Neural cell (in vitro differentiated cells): Measurements from ENCODE around the gene HTR7. TPM values are rescaled to one million over a fixed set of nuclear protein-coding genes. Genes with fewer than 3 reads are reported as not detected.

Experiments
- H2AFZ ChIP-seq: fragments of 200-600, 300-800 bp; sonication (generic), shearing (Covaris generic); 2 replicates; pipeline ENCODE4 v1.6.0; 2014; ENCODE audit warnings: low read depth, mild to moderate bottlenecking, antibody characterized with exemption, low read length, moderate library complexity
- H3F3A ChIP-seq: fragments of 200-600 bp; shearing (Covaris generic); 2 replicates; pipeline ENCODE4 v1.6.1; 2016; ENCODE audit warnings: mild to moderate bottlenecking, moderate library complexity, mixed read lengths, antibody characterized with exemption, low read length; ENCODE audit not compliant: insufficient read depth, poor library complexity, severe bottlenecking
- H3K27ac ChIP-seq: fragments of 200-600, 300-800 bp; sonication (generic), shearing (Covaris generic); 2 replicates; pipeline ENCODE4 v1.5.1; 2014; ENCODE audit warnings: mild to moderate bottlenecking, low read length, moderate library complexity
- H3K27me3 ChIP-seq: fragments of 300-800, 200-600 bp; sonication (generic), shearing (Covaris generic); 2 replicates; pipeline ENCODE4 v1.6.0; 2014; ENCODE audit warnings: mild to moderate bottlenecking, low read depth, low read length, moderate library complexity; ENCODE audit not compliant: insufficient read depth
- H3K36me3 ChIP-seq: fragments of 300-800, 200-600 bp; sonication (generic), shearing (Covaris generic); 2 replicates; pipeline ENCODE4 v1.5.1; 2014; ENCODE audit warnings: mild to moderate bottlenecking, antibody characterized with exemption, low read length, moderate library complexity; ENCODE audit not compliant: insufficient read depth
- H3K4me2 ChIP-seq: fragments of 300-800, 200-600 bp; sonication (generic), shearing (Covaris generic); 2 replicates; pipeline ENCODE4 v1.6.0; 2014; ENCODE audit warnings: mild to moderate bottlenecking, low read length
- H3K4me3 ChIP-seq: fragments of 300-800, 200-600 bp; sonication (generic), shearing (Covaris generic); 2 replicates; pipeline ENCODE4 v1.5.1; 2014; ENCODE audit warnings: mild to moderate bottlenecking, low read length, moderate library complexity
- H3K79me2 ChIP-seq: fragments of 200-600 bp; shearing (Covaris generic); replicated peaks from 2 replicates; pipeline ENCODE4 v1.6.0; 2014; ENCODE audit warnings: mild to moderate bottlenecking, low read length, moderate library complexity; ENCODE audit not compliant: insufficient read depth
- H3K9ac ChIP-seq: fragments of 300-800, 200-600 bp; sonication (generic), shearing (Covaris generic); 2 replicates; pipeline ENCODE4 v1.6.1; 2016; ENCODE audit warnings: mild to moderate bottlenecking, low read length, mixed read lengths
- H3K9me2 ChIP-seq: fragments of 200-600 bp; shearing (Covaris generic); 2 replicates; pipeline ENCODE4 v1.6.1; 2016; ENCODE audit warnings: mild to moderate bottlenecking, low read length, mixed read lengths; ENCODE audit not compliant: insufficient read depth
- H3K9me3 ChIP-seq: fragments of 200-600, 300-800 bp; sonication (generic), shearing (Covaris generic); 2 replicates; pipeline ENCODE4 v1.6.1; 2016; ENCODE audit warnings: mild to moderate bottlenecking, mixed run types, low read length, moderate library complexity, mixed read lengths
- H4K20me1 ChIP-seq: fragments of 200-600 bp; shearing (Covaris generic); 2 replicates; pipeline ENCODE4 v1.6.1; 2016; ENCODE audit warnings: mild to moderate bottlenecking, mixed run types; ENCODE audit not compliant: insufficient read depth
- CTCF ChIP-seq: fragments of 450-650 bp; IDR thresholded peaks from 2 replicates; pipeline ENCODE4 v1.5.1; 2014; ENCODE audit warnings: antibody characterized with exemption, mild to moderate bottlenecking, moderate library complexity; ENCODE audit not compliant: poor library complexity, severe bottlenecking
- EP300 ChIP-seq: fragments of 450-650 bp; conservative IDR thresholded peaks from 2 replicates; pipeline ENCODE4 v1.6.1; 2014; ENCODE audit warnings: antibody characterized with exemption, mild to moderate bottlenecking, moderate library complexity; ENCODE audit not compliant: poor library complexity, severe bottlenecking
- EZH2 ChIP-seq: fragments of 200-600, 300-800 bp; shearing (Covaris generic), sonication (generic); IDR thresholded peaks from 2 replicates; pipeline ENCODE4 v1.6.1; 2014; ENCODE audit warnings: antibody characterized with exemption, low read length, borderline replicate concordance, mild to moderate bottlenecking; ENCODE audit not compliant: insufficient read depth, poor library complexity, severe bottlenecking
- MXI1 ChIP-seq: fragments of 450-650 bp; conservative IDR thresholded peaks from 2 replicates; pipeline ENCODE4 v1.6.1; 2014; ENCODE audit warnings: antibody characterized with exemption, mild to moderate bottlenecking; ENCODE audit not compliant: poor library complexity, severe bottlenecking
- POLR2AphosphoS5 ChIP-seq: IDR thresholded peaks from 2 replicates; pipeline ENCODE4 v1.6.1; 2012
- RAD21 ChIP-seq: fragments of 450-650 bp; conservative IDR thresholded peaks from 2 replicates; pipeline ENCODE4 v1.6.1; 2014; ENCODE audit warnings: antibody characterized with exemption, mild to moderate bottlenecking, moderate library complexity
- REST ChIP-seq: IDR thresholded peaks from 2 replicates; pipeline ENCODE4 v1.6.1; 2012; ENCODE audit warnings: borderline replicate concordance
- SMC3 ChIP-seq: fragments of 450-650 bp; conservative IDR thresholded peaks from 2 replicates; pipeline ENCODE4 v1.6.1; 2014; ENCODE audit warnings: antibody characterized with exemption, mild to moderate bottlenecking, moderate library complexity; ENCODE audit not compliant: poor library complexity
- TAF1 ChIP-seq: IDR thresholded peaks from 2 replicates; pipeline ENCODE4 v1.6.1; 2012; ENCODE audit warnings: low read depth
- polyA plus RNA-seq: library from polyadenylated mRNA; depleted of rRNA; stranded (reverse); fragments of >200 nt; gene quantifications from 2 replicates; pipeline ENCODE4 v1.2.3, GENCODE V29; 2014

Gene HTR7
- polyA plus RNA-seq, 1 donor from 2014 or later: 0.95 TPM

GRCh38 chr10:90743291-90743690 is 114.5 kb downstream of the HTR7 start:
- no peak for TF ChIP-seq TAF1
- no peak for TF ChIP-seq SMC3
- no peak for TF ChIP-seq CTCF
- TF ChIP-seq MXI1: no peak
- no peak for TF ChIP-seq EZH2
- TF ChIP-seq POLR2AphosphoS5: no peak
- TF ChIP-seq RAD21: no peak
- Histone ChIP-seq H3K4me3 (no peak overlapping the region), H3F3A (no peaks in the 10 kb centered on the region), H3K9me3 (no peaks in the 10 kb centered on the region), H3K36me3 (no peaks in the 10 kb centered on the region), H4K20me1 (no peaks in the 10 kb centered on the region), H3K79me2 (no peaks in the 10 kb centered on the region), H3K4me2 (no peak overlapping the region), H3K9me2 (no peaks in the 10 kb centered on the region), H3K9ac (no peak overlapping the region), H3K27ac (no peak overlapping the region), H2AFZ (no peak overlapping the region), H3K27me3 (no peaks in the 10 kb centered on the region)

- Histone ChIP-seq H3K9me3 (no peaks in the 10 kb centered on the region), H3K27me3 (no peaks in the 10 kb centered on the region), H3K36me3 (no peaks in the 10 kb centered on the region), H3K9me2 (no peaks in the 10 kb centered on the region), H3K4me3 (no peak overlapping the region), H4K20me1 (no peaks in the 10 kb centered on the region), H3K4me2 (no peak overlapping the region), H3F3A (no peaks in the 10 kb centered on the region), H3K27ac (no peak overlapping the region), H3K79me2 (no peaks in the 10 kb centered on the region), H3K9ac (no peak overlapping the region), H2AFZ (no peak overlapping the region)
- TF ChIP-seq EP300 (no peak), MXI1 (no peak), EZH2 (no peak), REST (no peak), SMC3 (no peak), POLR2AphosphoS5 (no peak), TAF1 (no peak), CTCF (no peak), RAD21 (no peak)
Measured at GRCh38 chr10:90741926-90742565, 115.8 kb downstream of the HTR7 start.
